ENCODE data around the gene ADPRS.

The ADPRS gene

GRCh38 chr1:36133484-36133883, 44.8 kb downstream of the ADPRS start:
- DNase-seq (ENCODE audit: low read depth): no peak

- no peak for DNase-seq (ENCODE audit: low read depth)
Observed at GRCh38 chr1:36134031-36134430, 45.3 kb downstream of the ADPRS start.

GRCh38 chr1:36134505-36135329, 46.0 kb downstream of the ADPRS start:
- DNase-seq (ENCODE audit: low read depth): no peak

GRCh38 chr1:36135330-36135667, 46.6 kb downstream of the ADPRS start:
- DNase-seq (ENCODE audit: low read depth): no peak

GRCh38 chr1:36135796-36136195, 47.1 kb downstream of the ADPRS start:
- DNase-seq (ENCODE audit: low read depth): no peak

GRCh38 chr1:36136535-36136934, 47.8 kb downstream of the ADPRS start:
- DNase-seq (ENCODE audit: low read depth): no peak

- no peak for DNase-seq (ENCODE audit: low read depth)
Observed at GRCh38 chr1:36137226-36137625, 48.5 kb downstream of the ADPRS start.

GRCh38 chr1:36137776-36138175, 49.1 kb downstream of the ADPRS start:
- no peak for DNase-seq (ENCODE audit: low read depth)

- DNase-seq (ENCODE audit: low read depth): no peak
Observed at GRCh38 chr1:36139521-36139920, 50.8 kb downstream of the ADPRS start.

- no peak for DNase-seq (ENCODE audit: low read depth)
Observed at GRCh38 chr1:36142121-36142520, 53.4 kb downstream of the ADPRS start.

GRCh38 chr1:36143424-36143823, 54.7 kb downstream of the ADPRS start:
- DNase-seq (ENCODE audit: low read depth): no peak
